ENCODE results near the gene PRKG1. TPM values are rescaled to one million over a fixed set of nuclear protein-coding genes. Genes with fewer than 3 reads are reported as not detected.

PRKG1 gene
- total RNA-seq, 4 donors from 2014 or later = 26.5 to 72.3 (median 58.1) TPM

- 36 to 46% methylated on average over 3 of the region's 3 CpGs for WGBS, 2 donors
- Histone ChIP-seq H3K36me3 (no peaks in the 10 kb centered on the region), H3K27me3 (no peaks in the 10 kb centered on the region), H3K4me3 (replicated peaks in 1 of 3) (no peak overlapping the region), H3K9me3 (no peaks in the 10 kb centered on the region), H3K4me1 (peaks cover 24 to 30% of the 10 kb centered on the region in 2 donors), H3K27ac (peak overlapping the region; percentile 29 to 59 (median 42))
- intact Hi-C loops (cut with DNase I) = no loop called here
- peak; percentile 53 to 65 for DNase-seq
- no peak for TF ChIP-seq CTCF (IDR thresholded peaks at IDR 0.05)
- no peak for TF ChIP-seq POLR2A (IDR thresholded peaks at IDR 0.05)
These were observed 21.2 kb downstream of the PRKG1 start for GRCh38 chr10:51095444-51095843.

DNA sequence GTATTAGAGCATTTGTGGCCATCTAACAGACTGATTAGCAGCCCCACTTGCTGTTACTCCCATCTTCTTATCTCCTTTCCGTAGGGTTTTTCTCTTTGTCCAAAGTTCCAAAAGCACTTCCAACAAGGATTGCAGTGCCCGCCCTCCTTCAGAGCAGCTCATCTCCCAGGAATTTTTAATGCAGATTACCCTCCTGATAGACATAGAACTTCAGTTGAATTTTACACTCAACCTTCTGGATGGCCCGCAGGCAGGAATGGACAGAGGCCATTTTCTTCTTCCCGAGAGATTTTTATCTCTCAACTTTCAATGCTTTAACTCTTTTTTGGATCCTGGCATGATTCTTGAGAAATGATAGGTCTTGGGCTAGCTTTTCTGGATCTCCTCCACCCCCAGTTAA, 23.3 kb downstream of the PRKG1 start:
- Histone ChIP-seq H3K27me3 (no peaks in the 10 kb centered on the region), H3K36me3 (no peaks in the 10 kb centered on the region), H3K4me3 (replicated peaks in 1 of 3) (no peak overlapping the region), H3K4me1 (peaks cover 24 to 27% of the 10 kb centered on the region in 2 donors), H3K27ac (no peak overlapping the region), H3K9me3 (no peaks in the 10 kb centered on the region)
- TF ChIP-seq POLR2A (IDR thresholded peaks at IDR 0.05) (no peak), CTCF (IDR thresholded peaks at IDR 0.05) (no peak)
- DNase-seq = no peak
- WGBS, 2 donors = 78 to 92% methylated on average over 4 of the region's 4 CpGs
- intact Hi-C loops (cut with DNase I) = no loop called here

- intact Hi-C loops (cut with DNase I) = no loop called here
- H3K27ac ChIP-seq = no peak overlapping the region
- WGBS, 2 donors = 85 to 88% methylated on average over 1 of the region's 1 CpG
- no peaks in the 10 kb centered on the region for H3K36me3 ChIP-seq
- no peak for DNase-seq
- peaks cover 12% of the 10 kb centered on the region in 2 donors for H3K4me1 ChIP-seq
- H3K4me3 ChIP-seq (replicated peaks in 1 of 3) = no peak overlapping the region
- no peaks in the 10 kb centered on the region for H3K9me3 ChIP-seq
- no peaks in the 10 kb centered on the region for H3K27me3 ChIP-seq
- TF ChIP-seq CTCF (IDR thresholded peaks at IDR 0.05) = no peak
- TF ChIP-seq POLR2A (IDR thresholded peaks at IDR 0.05) = no peak
These were observed 25.9 kb downstream of the PRKG1 start for GRCh38 chr10:51100221-51100620.

GRCh38 chr10:51103554-51104217, 29.4 kb downstream of the PRKG1 start:
- WGBS, 2 donors = 89 to 91% methylated on average over 3 of the region's 3 CpGs
- H3K27me3 ChIP-seq = no peaks in the 10 kb centered on the region
- no peaks in the 10 kb centered on the region for H3K36me3 ChIP-seq
- peaks cover 0 to 4% of the 10 kb centered on the region in 2 donors for H3K4me1 ChIP-seq
- no peak overlapping the region for H3K4me3 ChIP-seq (replicated peaks in 1 of 3)
- no peak overlapping the region for H3K27ac ChIP-seq
- TF ChIP-seq POLR2A (IDR thresholded peaks at IDR 0.05) (no peak), CTCF (IDR thresholded peaks at IDR 0.05) (no peak)
- H3K9me3 ChIP-seq = no peaks in the 10 kb centered on the region
- no peak for DNase-seq
- intact Hi-C loops (cut with DNase I) = no loop called here

DNA sequence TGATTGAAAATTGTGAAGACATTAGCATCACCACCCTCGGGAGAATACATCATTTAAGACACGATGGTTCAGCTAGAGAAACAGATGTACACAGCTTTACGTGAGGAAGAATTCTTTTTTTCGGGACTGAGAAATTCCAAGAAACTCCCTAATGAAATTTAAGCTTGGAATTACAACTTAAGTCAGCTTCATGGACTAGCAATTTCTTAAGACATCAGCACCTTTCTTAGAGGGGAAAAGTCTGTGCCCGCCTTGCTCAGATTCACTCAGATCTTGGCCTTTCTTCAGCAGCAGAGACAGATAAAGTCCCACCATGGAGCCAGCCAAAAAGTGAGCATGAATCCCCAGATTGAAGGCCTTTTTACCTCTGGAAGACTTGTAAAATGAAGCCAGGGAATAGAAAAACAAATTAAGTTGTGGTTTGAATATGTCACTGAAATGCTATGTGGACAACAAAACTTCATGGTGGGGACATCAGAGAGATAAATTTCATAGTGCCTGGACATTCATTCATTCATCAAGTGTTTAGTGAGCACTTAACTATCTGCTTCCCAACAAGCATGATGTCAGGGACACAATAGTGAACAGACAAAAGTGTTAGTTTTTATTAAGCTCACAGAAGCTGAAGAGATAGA, 32.1 kb downstream of the PRKG1 start:
- no peak for DNase-seq
- H3K4me1 ChIP-seq = peaks cover 0 to 5% of the 10 kb centered on the region in 2 donors
- H3K4me3 ChIP-seq (replicated peaks in 1 of 3) = no peak overlapping the region
- WGBS, 2 donors = 88 to 91% methylated on average over 5 of the region's 5 CpGs
- no peaks in the 10 kb centered on the region for H3K36me3 ChIP-seq
- intact Hi-C loops (cut with DNase I) = no loop called here
- H3K27me3 ChIP-seq = no peaks in the 10 kb centered on the region
- TF ChIP-seq POLR2A (IDR thresholded peaks at IDR 0.05) (no peak), CTCF (IDR thresholded peaks at IDR 0.05) (no peak)
- no peak overlapping the region for H3K27ac ChIP-seq
- no peaks in the 10 kb centered on the region for H3K9me3 ChIP-seq
